WTC11 (cell line): ENCODE results near the gene INO80B. TPM values are rescaled to one million over a fixed set of nuclear protein-coding genes. Genes with fewer than 3 reads are reported as not detected.

Source experiments
- ATAC-seq: fragments of 200-7000 bp; cut with Tn5 transposase; 2 replicates; pipeline ENCODE4 v1.10.0; 2021; ENCODE audit warnings: mild to moderate bottlenecking, moderate library complexity
- CTCF ChIA-PET: fragments of 300-600 bp; sonication (Branson Sonifier 250); formaldehyde crosslinking; loops from one replicate; lab custom pipeline; 2021; ENCODE audit warnings: antibody characterized with exemption; lab: Charles Lee
- POLR2A ChIA-PET: fragments of 350-600 bp; sonication (Branson Sonifier 250); formaldehyde crosslinking; loops from one replicate; lab custom pipeline; 2021; ENCODE audit warnings: antibody characterized with exemption; lab: Charles Lee
- DNase-seq: peaks from one replicate; pipeline ENCODE4 v3.0.0; 2021; ENCODE audit warnings: low spot score
- H3K27ac Mint-ChIP-seq: 2 replicates; pipeline ENCODE4 v1.8.0; 2021; ENCODE audit warnings: mixed read lengths
- H3K27me3 Mint-ChIP-seq: 2 replicates; pipeline ENCODE4 v1.8.0; 2021; ENCODE audit warnings: low read depth, mild to moderate bottlenecking, moderate library complexity, mixed read lengths
- H3K36me3 Mint-ChIP-seq: 2 replicates; pipeline ENCODE4 v1.8.0; 2021; ENCODE audit warnings: mixed read lengths
- H3K4me1 Mint-ChIP-seq: 2 replicates; pipeline ENCODE4 v1.8.0; 2022; ENCODE audit warnings: mixed read lengths
- H3K4me3 Mint-ChIP-seq: 2 replicates; pipeline ENCODE4 v1.8.0; 2021; ENCODE audit warnings: mild to moderate bottlenecking, moderate library complexity, mixed read lengths
- H3K9me3 Mint-ChIP-seq: 2 replicates; pipeline ENCODE4 v1.8.0; 2021; ENCODE audit warnings: mixed read lengths
- ATF1 ChIP-seq: sonication (generic); formaldehyde crosslinking; IDR thresholded peaks from 2 replicates; pipeline ENCODE4 v1.8.1; 2023; ENCODE audit warnings: mild to moderate bottlenecking, moderate library complexity, missing genetic modification reagents
- CBFB ChIP-seq: sonication (generic); formaldehyde crosslinking; IDR thresholded peaks from 2 replicates; pipeline ENCODE4 v1.8.1; 2022; ENCODE audit warnings: mild to moderate bottlenecking, low read depth, missing genetic modification reagents
- E2F1 ChIP-seq: sonication (generic); formaldehyde crosslinking; IDR thresholded peaks from 2 replicates; pipeline ENCODE4 v1.8.0; 2022; ENCODE audit warnings: mild to moderate bottlenecking, missing genetic modification reagents
- ETV6 ChIP-seq: sonication (generic); formaldehyde crosslinking; IDR thresholded peaks from 2 replicates; pipeline ENCODE4 v1.8.1; 2022; ENCODE audit warnings: mild to moderate bottlenecking, missing genetic modification reagents
- GABPB1 ChIP-seq: sonication (generic); formaldehyde crosslinking; IDR thresholded peaks from 2 replicates; pipeline ENCODE4 v1.8.1; 2023; ENCODE audit warnings: mild to moderate bottlenecking, missing genetic modification reagents
- GRHL2 ChIP-seq: fragments of 250-450 bp; sonication (Bioruptor Pico); IDR thresholded peaks from 2 replicates; pipeline ENCODE4 v1.8.0; 2022; ENCODE audit warnings: mild to moderate bottlenecking, moderate library complexity; ENCODE audit not compliant: insufficient replicate concordance, severe bottlenecking
- HMGA2 ChIP-seq: fragments of 250-450 bp; sonication (Bioruptor Pico); IDR thresholded peaks from 2 replicates; pipeline ENCODE4 v1.4.0; 2021; ENCODE audit warnings: mild to moderate bottlenecking, moderate library complexity
- IRF2 ChIP-seq: sonication (generic); formaldehyde crosslinking; IDR thresholded peaks from 2 replicates; pipeline ENCODE4 v1.8.0; 2022; ENCODE audit warnings: low read depth, missing genetic modification reagents, borderline replicate concordance
- JAZF1 ChIP-seq: fragments of 250-450 bp; sonication (Bioruptor Pico); IDR thresholded peaks from 2 replicates; pipeline ENCODE4 v1.9.0; 2021; ENCODE audit warnings: moderate library complexity, mild to moderate bottlenecking, inconsistent platforms
- KAT7 ChIP-seq: sonication (generic); formaldehyde crosslinking; IDR thresholded peaks from 2 replicates; pipeline ENCODE4 v1.8.1; 2023; ENCODE audit warnings: missing genetic modification reagents, mild to moderate bottlenecking, borderline replicate concordance
- MLX ChIP-seq: sonication (generic); formaldehyde crosslinking; IDR thresholded peaks from 2 replicates; pipeline ENCODE4 v1.8.1; 2023; ENCODE audit warnings: mild to moderate bottlenecking, missing genetic modification reagents, moderate library complexity
- NR2C2 ChIP-seq: sonication (generic); formaldehyde crosslinking; IDR thresholded peaks from 2 replicates; pipeline ENCODE4 v1.8.0; 2022; ENCODE audit warnings: mild to moderate bottlenecking, missing genetic modification reagents
- OVOL2 ChIP-seq: fragments of 250-450 bp; sonication (Bioruptor Pico); IDR thresholded peaks from 2 replicates; pipeline ENCODE4 v1.9.0; 2021; ENCODE audit warnings: mild to moderate bottlenecking, borderline replicate concordance
- SMAD3 ChIP-seq: sonication (generic); formaldehyde crosslinking; IDR thresholded peaks from 2 replicates; pipeline ENCODE4 v1.8.0; 2022; ENCODE audit warnings: missing genetic modification reagents, mild to moderate bottlenecking, borderline replicate concordance
- TEAD4 ChIP-seq: sonication (generic); formaldehyde crosslinking; IDR thresholded peaks from 2 replicates; pipeline ENCODE4 v1.8.0; 2022; ENCODE audit warnings: mild to moderate bottlenecking, missing genetic modification reagents
- TP53 ChIP-seq: sonication (generic); formaldehyde crosslinking; IDR thresholded peaks from 2 replicates; pipeline ENCODE4 v1.8.1; 2023; ENCODE audit warnings: mild to moderate bottlenecking, missing genetic modification reagents
- ZNF423 ChIP-seq: fragments of 250-450 bp; sonication (Bioruptor Pico); IDR thresholded peaks from 2 replicates; pipeline ENCODE4 v2.1.2; 2022; ENCODE audit warnings: mild to moderate bottlenecking, moderate library complexity
- ZNF671 ChIP-seq: fragments of 250-450 bp; sonication (Bioruptor Pico); IDR thresholded peaks from 2 replicates; pipeline ENCODE4 v1.8.0; 2021; ENCODE audit warnings: mild to moderate bottlenecking
- total RNA-seq: library from RNA; stranded (reverse); gene quantifications from 3 replicates; pipeline ENCODE4 v1.2.3, GENCODE V29; 2021
- TF ChIP-seq, protein P1 (sequence below): sonication (generic); formaldehyde crosslinking; IDR thresholded peaks from 2 replicates; pipeline ENCODE4 v1.8.1; 2023; ENCODE audit warnings: mild to moderate bottlenecking, missing genetic modification reagents, borderline replicate concordance
- TF ChIP-seq, protein P2 (sequence below): sonication (generic); formaldehyde crosslinking; IDR thresholded peaks from 2 replicates; pipeline ENCODE4 v1.8.0; 2022; ENCODE audit warnings: mild to moderate bottlenecking, missing genetic modification reagents
- TF ChIP-seq, protein P3 (sequence below): fragments of 200-600 bp; IDR thresholded peaks from 2 replicates; pipeline ENCODE4 v1.8.0; 2022; ENCODE audit warnings: antibody characterized with exemption
- TF ChIP-seq, protein P4 (sequence below): sonication (generic); formaldehyde crosslinking; conservative IDR thresholded peaks from 2 replicates; pipeline ENCODE4 v1.8.1; 2022; ENCODE audit warnings: mild to moderate bottlenecking, missing genetic modification reagents
- TF ChIP-seq, protein P5 (sequence below): sonication (generic); formaldehyde crosslinking; IDR thresholded peaks from 2 replicates; pipeline ENCODE4 v1.8.1; 2023; ENCODE audit warnings: mild to moderate bottlenecking, missing genetic modification reagents

INO80B gene
- total RNA-seq, 1 experiment from 2014 or later: 20.2 TPM

DNA sequence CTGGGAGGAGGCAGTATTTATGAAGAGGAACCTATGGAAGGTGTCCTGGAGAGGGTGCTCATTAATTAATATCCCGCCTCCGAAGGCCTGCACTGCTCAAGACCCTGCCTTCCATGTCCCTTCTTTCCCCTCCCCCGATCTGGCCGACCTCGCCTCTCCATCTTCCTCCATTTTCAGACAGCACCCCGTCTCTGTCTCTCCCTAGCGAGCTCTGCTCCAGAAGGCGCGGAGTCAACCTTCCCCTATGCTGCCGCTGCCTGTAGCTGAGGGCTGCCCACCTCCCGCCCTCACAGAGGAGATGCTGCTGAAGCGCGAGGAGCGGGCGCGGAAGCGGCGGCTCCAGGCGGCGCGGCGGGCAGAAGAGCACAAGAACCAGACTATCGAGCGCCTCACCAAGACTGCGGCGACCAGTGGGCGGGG lies 2.3 kb downstream of the INO80B start:
- TF ChIP-seq, protein P1, sequence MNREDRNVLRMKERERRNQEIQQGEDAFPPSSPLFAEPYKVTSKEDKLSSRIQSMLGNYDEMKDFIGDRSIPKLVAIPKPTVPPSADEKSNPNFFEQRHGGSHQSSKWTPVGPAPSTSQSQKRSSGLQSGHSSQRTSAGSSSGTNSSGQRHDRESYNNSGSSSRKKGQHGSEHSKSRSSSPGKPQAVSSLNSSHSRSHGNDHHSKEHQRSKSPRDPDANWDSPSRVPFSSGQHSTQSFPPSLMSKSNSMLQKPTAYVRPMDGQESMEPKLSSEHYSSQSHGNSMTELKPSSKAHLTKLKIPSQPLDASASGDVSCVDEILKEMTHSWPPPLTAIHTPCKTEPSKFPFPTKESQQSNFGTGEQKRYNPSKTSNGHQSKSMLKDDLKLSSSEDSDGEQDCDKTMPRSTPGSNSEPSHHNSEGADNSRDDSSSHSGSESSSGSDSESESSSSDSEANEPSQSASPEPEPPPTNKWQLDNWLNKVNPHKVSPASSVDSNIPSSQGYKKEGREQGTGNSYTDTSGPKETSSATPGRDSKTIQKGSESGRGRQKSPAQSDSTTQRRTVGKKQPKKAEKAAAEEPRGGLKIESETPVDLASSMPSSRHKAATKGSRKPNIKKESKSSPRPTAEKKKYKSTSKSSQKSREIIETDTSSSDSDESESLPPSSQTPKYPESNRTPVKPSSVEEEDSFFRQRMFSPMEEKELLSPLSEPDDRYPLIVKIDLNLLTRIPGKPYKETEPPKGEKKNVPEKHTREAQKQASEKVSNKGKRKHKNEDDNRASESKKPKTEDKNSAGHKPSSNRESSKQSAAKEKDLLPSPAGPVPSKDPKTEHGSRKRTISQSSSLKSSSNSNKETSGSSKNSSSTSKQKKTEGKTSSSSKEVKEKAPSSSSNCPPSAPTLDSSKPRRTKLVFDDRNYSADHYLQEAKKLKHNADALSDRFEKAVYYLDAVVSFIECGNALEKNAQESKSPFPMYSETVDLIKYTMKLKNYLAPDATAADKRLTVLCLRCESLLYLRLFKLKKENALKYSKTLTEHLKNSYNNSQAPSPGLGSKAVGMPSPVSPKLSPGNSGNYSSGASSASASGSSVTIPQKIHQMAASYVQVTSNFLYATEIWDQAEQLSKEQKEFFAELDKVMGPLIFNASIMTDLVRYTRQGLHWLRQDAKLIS (CRISPR knock-in tag): 0 out of 2 replicates have a peak, but pooled peaks have one; percentile 42
- no peak for TF ChIP-seq E2F1 (CRISPR knock-in tag)
- Mint-ChIP-seq H3K27me3 (no peaks in the 10 kb centered on the region), H3K9me3 (no peaks in the 10 kb centered on the region), H3K27ac (peak overlapping the region; percentile 81), H3K36me3 (peaks cover 5% of the 10 kb centered on the region; the same call in 1 of the 2 replicates), H3K4me1 (peaks cover 39% of the 10 kb centered on the region), H3K4me3 (peak overlapping the region; percentile 96)
- POLR2A ChIA-PET: interaction anchor here (0.7 to 2.5 kb wide), 8 partner anchors 11 to 98 kb away, joined by 3 to 10 read pairs (median 5); partner anchors contain the start of genes AUP1, HTRA2 and MRPL53
- ATAC-seq (peak; percentile 3), DNase-seq (no peak)
- CTCF ChIA-PET: interaction anchor here (1.1 to 3.1 kb wide), 6 partner anchors 14 to 65 kb away, joined by 3 to 18 read pairs (median 4); partner anchors contain the start of genes CCDC142 and TTC31

GRCh38 chr2:74457549-74458131 lies 2.8 kb downstream of the INO80B start:
- H3K36me3 Mint-ChIP-seq: peaks cover 7% of the 10 kb centered on the region; the same call in 1 of the 2 replicates
- ChIA-PET POLR2A (interaction anchor here (0.6 to 2.7 kb wide), 13 partner anchors 10 to 98 kb away, joined by 3 to 29 read pairs (median 6); partner anchors contain the start of genes AUP1, HTRA2, LBX2 and MRPL53), CTCF (interaction anchor here (1.0 to 3.1 kb wide), 14 partner anchors 14 to 123 kb away, joined by 3 to 18 read pairs (median 4); partner anchors contain the start of genes CCDC142 and MRPL53)
- peaks cover 36% of the 10 kb centered on the region for H3K4me1 Mint-ChIP-seq
- peak overlapping the region; percentile 98 for H3K27ac Mint-ChIP-seq
- H3K4me3 Mint-ChIP-seq: peak overlapping the region; percentile 96
- ATAC-seq: peak; percentile 33
- peak; percentile 81 for DNase-seq
- H3K9me3 Mint-ChIP-seq: no peaks in the 10 kb centered on the region
- no peaks in the 10 kb centered on the region for H3K27me3 Mint-ChIP-seq
- TF ChIP-seq SMAD3 (no peak; the same call in 1 of the 2 replicates), NR2C2 (no peak), TP53 (no peak), ZNF671 (CRISPR knock-in tag) (no peak), MLX (no peak), HMGA2 (no peak), ZNF423 (CRISPR knock-in tag) (no peak), CBFB (CRISPR knock-in tag) (peak; percentile 62; the same call in 1 of the 2 replicates), JAZF1 (CRISPR knock-in tag) (no peak), ATF1 (CRISPR knock-in tag) (no peak), GABPB1 (CRISPR knock-in tag) (no peak), GRHL2 (CRISPR knock-in tag) (no peak), ETV6 (CRISPR knock-in tag) (0 out of 2 replicates have a peak, but pooled peaks have one; percentile 27), TEAD4 (CRISPR knock-in tag) (no peak), KAT7 (CRISPR knock-in tag) (no peak), OVOL2 (CRISPR knock-in tag) (no peak), IRF2 (CRISPR knock-in tag) (no peak)
- TF ChIP-seq, protein P2, sequence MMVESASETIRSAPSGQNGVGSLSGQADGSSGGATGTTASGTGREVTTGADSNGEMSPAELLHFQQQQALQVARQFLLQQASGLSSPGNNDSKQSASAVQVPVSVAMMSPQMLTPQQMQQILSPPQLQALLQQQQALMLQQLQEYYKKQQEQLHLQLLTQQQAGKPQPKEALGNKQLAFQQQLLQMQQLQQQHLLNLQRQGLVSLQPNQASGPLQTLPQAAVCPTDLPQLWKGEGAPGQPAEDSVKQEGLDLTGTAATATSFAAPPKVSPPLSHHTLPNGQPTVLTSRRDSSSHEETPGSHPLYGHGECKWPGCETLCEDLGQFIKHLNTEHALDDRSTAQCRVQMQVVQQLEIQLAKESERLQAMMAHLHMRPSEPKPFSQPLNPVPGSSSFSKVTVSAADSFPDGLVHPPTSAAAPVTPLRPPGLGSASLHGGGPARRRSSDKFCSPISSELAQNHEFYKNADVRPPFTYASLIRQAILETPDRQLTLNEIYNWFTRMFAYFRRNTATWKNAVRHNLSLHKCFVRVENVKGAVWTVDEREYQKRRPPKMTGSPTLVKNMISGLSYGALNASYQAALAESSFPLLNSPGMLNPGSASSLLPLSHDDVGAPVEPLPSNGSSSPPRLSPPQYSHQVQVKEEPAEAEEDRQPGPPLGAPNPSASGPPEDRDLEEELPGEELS: no peak
- TF ChIP-seq, protein P3, sequence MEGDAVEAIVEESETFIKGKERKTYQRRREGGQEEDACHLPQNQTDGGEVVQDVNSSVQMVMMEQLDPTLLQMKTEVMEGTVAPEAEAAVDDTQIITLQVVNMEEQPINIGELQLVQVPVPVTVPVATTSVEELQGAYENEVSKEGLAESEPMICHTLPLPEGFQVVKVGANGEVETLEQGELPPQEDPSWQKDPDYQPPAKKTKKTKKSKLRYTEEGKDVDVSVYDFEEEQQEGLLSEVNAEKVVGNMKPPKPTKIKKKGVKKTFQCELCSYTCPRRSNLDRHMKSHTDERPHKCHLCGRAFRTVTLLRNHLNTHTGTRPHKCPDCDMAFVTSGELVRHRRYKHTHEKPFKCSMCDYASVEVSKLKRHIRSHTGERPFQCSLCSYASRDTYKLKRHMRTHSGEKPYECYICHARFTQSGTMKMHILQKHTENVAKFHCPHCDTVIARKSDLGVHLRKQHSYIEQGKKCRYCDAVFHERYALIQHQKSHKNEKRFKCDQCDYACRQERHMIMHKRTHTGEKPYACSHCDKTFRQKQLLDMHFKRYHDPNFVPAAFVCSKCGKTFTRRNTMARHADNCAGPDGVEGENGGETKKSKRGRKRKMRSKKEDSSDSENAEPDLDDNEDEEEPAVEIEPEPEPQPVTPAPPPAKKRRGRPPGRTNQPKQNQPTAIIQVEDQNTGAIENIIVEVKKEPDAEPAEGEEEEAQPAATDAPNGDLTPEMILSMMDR: no peak
- TF ChIP-seq, protein P4, sequence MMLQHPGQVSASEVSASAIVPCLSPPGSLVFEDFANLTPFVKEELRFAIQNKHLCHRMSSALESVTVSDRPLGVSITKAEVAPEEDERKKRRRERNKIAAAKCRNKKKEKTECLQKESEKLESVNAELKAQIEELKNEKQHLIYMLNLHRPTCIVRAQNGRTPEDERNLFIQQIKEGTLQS (CRISPR knock-in tag): no peak
- TF ChIP-seq, protein P5, sequence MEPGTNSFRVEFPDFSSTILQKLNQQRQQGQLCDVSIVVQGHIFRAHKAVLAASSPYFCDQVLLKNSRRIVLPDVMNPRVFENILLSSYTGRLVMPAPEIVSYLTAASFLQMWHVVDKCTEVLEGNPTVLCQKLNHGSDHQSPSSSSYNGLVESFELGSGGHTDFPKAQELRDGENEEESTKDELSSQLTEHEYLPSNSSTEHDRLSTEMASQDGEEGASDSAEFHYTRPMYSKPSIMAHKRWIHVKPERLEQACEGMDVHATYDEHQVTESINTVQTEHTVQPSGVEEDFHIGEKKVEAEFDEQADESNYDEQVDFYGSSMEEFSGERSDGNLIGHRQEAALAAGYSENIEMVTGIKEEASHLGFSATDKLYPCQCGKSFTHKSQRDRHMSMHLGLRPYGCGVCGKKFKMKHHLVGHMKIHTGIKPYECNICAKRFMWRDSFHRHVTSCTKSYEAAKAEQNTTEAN: peak; percentile 82
